Stomach (tissue), 9 donors: ENCODE measurements around the gene LCP2. TPM values are rescaled to one million over a fixed set of nuclear protein-coding genes. Genes with fewer than 3 reads are reported as not detected.
A peak's percentile ranks its signal among the peaks of the same experiment; 100 is the strongest.

Source experiments
- DNase-seq, 2 donors: peaks; one replicate each; pipeline versions ENCODE4 v3.0.0 to v3.0.0-alpha.2; 2013 to 2019
- H3K27ac ChIP-seq, 5 donors: fragments of 200-600 bp in 4 of 5; sonication (generic) in 4 of 5; one replicate each; pipeline ENCODE4 v1.5.1; 2013 to 2019; ENCODE audit warnings: mild to moderate bottlenecking in 1 of 5, moderate library complexity in 1 of 5
- H3K27me3 ChIP-seq, 3 donors: fragments of 200-600 bp; sonication (generic); one replicate each; pipeline ENCODE4 v1.5.1; 2017 to 2019; ENCODE audit warnings: mixed run types in 1 of 3
- H3K36me3 ChIP-seq, 4 donors: fragments of 200-600 bp; sonication (generic); 1 replicate in 3 of 4; 2 replicates in 1 of 4; pipeline ENCODE4 v1.5.1; 2016 to 2019
- H3K4me1 ChIP-seq, 4 donors: fragments of 200-600 bp; sonication (generic); one replicate each; pipeline ENCODE4 v1.5.1; 2016 to 2019
- H3K4me3 ChIP-seq, 4 donors: fragments of 200-600 bp; sonication (generic) in 3 of 4; one replicate each; pipeline ENCODE4 v1.5.1; 2016 to 2019; ENCODE audit warnings: mild to moderate bottlenecking in 1 of 4
- H3K9me3 ChIP-seq, 4 donors: fragments of 200-600 bp; sonication (generic); one replicate each; pipeline ENCODE4 v1.5.1; 2016 to 2019
- CTCF ChIP-seq, 7 experiments: fragments of 450-650 bp in 4 of 7; fragments of 200-600 bp in 3 of 7; sonication (generic) in 3 of 7; IDR thresholded peaks; one replicate each; pipeline ENCODE4 v1.5.1; 2016 to 2019; ENCODE audit warnings: antibody characterized with exemption in 7 of 7, control low read depth in 2 of 7, mild to moderate bottlenecking in 1 of 7
- EP300 ChIP-seq: sonication (generic); formaldehyde crosslinking; IDR thresholded peaks from one replicate; pipeline ENCODE4 v1.6.1; 2017; ENCODE audit warnings: antibody characterized with exemption
- POLR2A ChIP-seq, 4 donors: fragments of 450-650 bp; IDR thresholded peaks; one replicate each; pipeline ENCODE4 v1.6.1; 2016; ENCODE audit warnings: antibody characterized with exemption in 4 of 4, control low read depth in 2 of 4, mild to moderate bottlenecking in 1 of 4, moderate library complexity in 1 of 4
- POLR2AphosphoS5 ChIP-seq, 3 donors: sonication (generic); formaldehyde crosslinking; IDR thresholded peaks; one replicate each; pipeline ENCODE4 v1.6.1; 2016; ENCODE audit warnings: antibody characterized with exemption in 3 of 3
- WGBS, 5 donors: extraction: QIAGEN DNeasy Blood & Tissue Kit in 3 of 5; methylation state at CpG; one replicate each; pipeline versions ENCODE4 v1.1.5 to v1.1.7; 2013 to 2018; 5-methylcytosine and 5-hydroxymethylcytosine counted together
- intact Hi-C: fragments of 100-400 bp; cut with DNase I; formaldehyde crosslinking; loops from one replicate; pipeline ENCODE4 v1.15.1; 2023; ENCODE audit warnings: low total_unique reads
- polyA plus RNA-seq, 3 donors: library from polyadenylated mRNA; stranded (reverse); fragments of 200-250 nt; gene quantifications; one replicate each; pipeline ENCODE4 v1.2.3, GENCODE V29; 2013
- total RNA-seq, 5 donors: library from RNA; depleted of rRNA; stranded (reverse); fragments of >200 nt; gene quantifications; one replicate each; pipeline versions ENCODE4 v1.1.0 to v1.2.3, GENCODE V29; 2014 to 2016
- donor health status: healthy with polysubstance abuse.
- donor health status: Bipolar disorder and iron deficiency.
- donor health status: healthy.

The LCP2 gene
- total and polyA plus RNA-seq, 8 donors, result 0.58 to 69.4 (median 16.8) TPM

DNA sequence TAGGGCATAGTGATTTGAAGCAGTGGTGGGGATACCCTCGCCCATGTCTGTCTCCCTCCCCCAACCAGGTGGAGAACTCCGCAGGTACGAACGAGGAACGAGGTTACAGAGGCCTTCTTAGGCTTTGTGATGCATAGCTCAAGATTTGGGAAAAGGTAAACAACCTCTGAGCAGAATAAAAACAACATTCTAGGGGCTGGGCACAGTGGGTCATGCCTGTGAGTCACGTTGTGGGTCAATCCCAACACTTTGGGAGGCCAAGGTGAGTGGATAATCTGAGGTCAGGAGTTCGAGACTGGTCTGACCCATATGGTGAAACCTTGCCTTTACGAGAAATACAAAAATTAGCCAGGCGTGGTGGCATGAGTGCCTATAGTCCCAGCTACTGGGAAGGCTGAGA is 3.6 kb upstream of the LCP2 start:
- TF ChIP-seq EP300 (no peak), POLR2A (IDR thresholded peaks at IDR 0.05) (no peak), CTCF (IDR thresholded peaks at IDR 0.05) (no peak), POLR2AphosphoS5 (IDR thresholded peaks at IDR 0.05) (no peak)
- no peaks in the 10 kb centered on the region for H3K9me3 ChIP-seq
- WGBS, 5 donors, result 77 to 88% (median 82%) methylated on average over 9 of the region's 9 CpGs
- H3K4me1 ChIP-seq, result peaks cover 15 to 51% (median 21%) of the 10 kb centered on the region in 4 donors
- DNase-seq, result no peak
- peak overlapping the region in 2 of 5 donors; percentile 54 to 66 for H3K27ac ChIP-seq
- intact Hi-C loops, result no loop called here
- H3K36me3 ChIP-seq, result no peaks in the 10 kb centered on the region
- no peaks in the 10 kb centered on the region for H3K27me3 ChIP-seq
- no peak overlapping the region for H3K4me3 ChIP-seq

- H3K27me3 ChIP-seq, result no peaks in the 10 kb centered on the region
- H3K4me1 ChIP-seq, result peaks cover 12 to 44% (median 15%) of the 10 kb centered on the region in 4 donors
- H3K27ac ChIP-seq, result peak overlapping the region in 2 of 5 donors; percentile 54 to 66
- DNase-seq, result no peak
- no peaks in the 10 kb centered on the region for H3K9me3 ChIP-seq
- 84 to 91% (median 89%) methylated on average over 5 to 7 of the region's 7 CpGs for WGBS, 5 donors
- no peak for TF ChIP-seq POLR2AphosphoS5 (IDR thresholded peaks at IDR 0.05)
- no peak for TF ChIP-seq POLR2A (IDR thresholded peaks at IDR 0.05)
- no peak for TF ChIP-seq CTCF (IDR thresholded peaks at IDR 0.05)
- TF ChIP-seq EP300, result no peak
- no peak overlapping the region for H3K4me3 ChIP-seq
- no peaks in the 10 kb centered on the region for H3K36me3 ChIP-seq
- intact Hi-C loops, result no loop called here
Measured at GRCh38 chr5:170300361-170301013, 2.9 kb upstream of the LCP2 start.

- H3K27ac ChIP-seq, result peak overlapping the region; percentile 53 to 92 (median 86)
- H3K9me3 ChIP-seq, result no peaks in the 10 kb centered on the region
- DNase-seq, result no peak
- no peaks in the 10 kb centered on the region for H3K27me3 ChIP-seq
- TF ChIP-seq CTCF (IDR thresholded peaks at IDR 0.05), result no peak
- 58 to 81% (median 76%) methylated on average over 12 of the region's 12 CpGs for WGBS, 5 donors
- intact Hi-C loops, result no loop called here
- H3K4me1 ChIP-seq, result peaks cover 2 to 40% (median 8%) of the 10 kb centered on the region in 4 donors
- H3K36me3 ChIP-seq, result peaks cover 0 to 8% (median 1%) of the 10 kb centered on the region in 4 donors
- peak overlapping the region; percentile 39 to 49 (median 44) for H3K4me3 ChIP-seq
Measured at GRCh38 chr5:170296935-170297588, 515 bp downstream of the LCP2 start.

DNA sequence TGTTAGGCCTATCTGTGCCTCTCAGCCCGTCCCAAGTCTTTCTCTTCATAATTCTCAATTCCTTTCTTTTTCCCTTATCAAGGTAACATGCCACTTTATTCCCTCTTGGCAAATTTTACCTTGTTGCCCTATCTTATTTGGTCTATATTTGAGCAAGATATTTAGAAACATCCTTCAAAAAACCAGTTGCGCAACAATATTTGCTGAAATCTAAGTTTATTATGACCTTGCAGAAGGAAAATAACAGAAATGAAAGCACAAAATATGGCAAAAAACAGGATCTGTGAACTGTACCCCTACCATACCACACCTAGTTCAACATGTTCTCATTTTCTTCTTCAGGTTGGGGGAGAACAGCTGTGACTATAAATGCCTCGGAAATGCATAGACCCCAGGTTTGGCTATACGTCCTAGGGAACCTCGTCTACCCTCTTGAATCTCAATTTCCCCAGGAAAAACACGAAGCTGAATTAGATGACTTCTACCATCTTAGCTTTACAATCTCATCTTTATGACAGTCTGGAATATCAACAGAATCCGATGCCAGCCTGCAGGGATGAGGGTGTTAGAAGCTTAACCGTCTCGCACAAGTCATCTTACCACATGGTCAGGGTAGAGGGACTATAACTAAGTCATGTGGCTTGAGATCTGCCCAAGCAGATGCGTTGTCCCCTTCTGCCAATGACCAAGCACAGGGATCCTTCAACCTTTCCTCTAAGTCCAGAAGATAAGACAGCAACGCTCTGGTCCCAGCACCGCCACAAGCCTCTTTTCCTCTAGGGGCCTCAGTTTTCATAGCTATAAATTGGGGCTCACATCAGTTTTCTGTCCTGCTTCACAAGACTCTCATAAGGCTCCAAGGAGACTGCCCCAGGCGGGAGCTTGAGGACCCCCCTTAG is 1.3 kb downstream of the LCP2 start:
- no peak for DNase-seq
- H3K27ac ChIP-seq, result peak overlapping the region; percentile 10 to 92 (median 86)
- no peaks in the 10 kb centered on the region for H3K27me3 ChIP-seq
- no peaks in the 10 kb centered on the region for H3K9me3 ChIP-seq
- 68 to 81% (median 70%) methylated on average over 13 of the region's 13 CpGs for WGBS, 5 donors
- H3K4me3 ChIP-seq, result peak overlapping the region; percentile 39 to 49 (median 44)
- no peak for TF ChIP-seq POLR2A (IDR thresholded peaks at IDR 0.05)
- TF ChIP-seq CTCF (IDR thresholded peaks at IDR 0.05), result no peak
- no peak for TF ChIP-seq POLR2AphosphoS5 (IDR thresholded peaks at IDR 0.05)
- TF ChIP-seq EP300, result no peak
- H3K36me3 ChIP-seq, result peaks cover 0 to 8% (median 4%) of the 10 kb centered on the region in 4 donors
- H3K4me1 ChIP-seq, result peaks cover 0 to 43% (median 11%) of the 10 kb centered on the region in 4 donors
- intact Hi-C loops, result no loop called here
